Stimulated activated naive CD8-positive, alpha-beta T cell treated with anti-CD3 and anti-CD28 coated beads, Interleukin-15, amount 100 ng/mL, for 72 hours (primary cell): ENCODE data around the gene C15orf40.
"Not testable (repeated sequence)": the region's sequence is repeated elsewhere in the genome, so short reads cannot be mapped to it uniquely, and the experiment has no call there.

ENCODE experiments used
- ATAC-seq: fragments of 150-1000 bp; cut with Tn5 transposase; 2 replicates; pipeline ENCODE4 v1.10.0; 2021; ENCODE audit warnings: mild to moderate bottlenecking, moderate library complexity
- DNase-seq, 2 donors: peaks; one replicate each; pipeline ENCODE4 v3.0.0; 2021 to 2022
- H3K27ac Mint-ChIP-seq, 2 donors: one replicate each; pipeline ENCODE4 v1.8.0; 2022; ENCODE audit warnings: mild to moderate bottlenecking in 2 of 2, mixed read lengths in 2 of 2, moderate library complexity in 2 of 2
- H3K27me3 Mint-ChIP-seq: one replicate; pipeline ENCODE4 v1.8.0; 2022; ENCODE audit warnings: mixed read lengths
- H3K4me1 Mint-ChIP-seq: one replicate; pipeline ENCODE4 v1.8.0; 2022; ENCODE audit warnings: mild to moderate bottlenecking, mixed read lengths
- H3K4me3 Mint-ChIP-seq, 2 donors: one replicate each; pipeline ENCODE4 v1.8.0; 2022; ENCODE audit warnings: mild to moderate bottlenecking in 2 of 2, mixed read lengths in 2 of 2, moderate library complexity in 1 of 2
- H3K9me3 Mint-ChIP-seq, 2 donors: one replicate each; pipeline ENCODE4 v1.8.0; 2022; ENCODE audit warnings: mixed read lengths in 2 of 2

Gene C15orf40

GRCh38 chr15:82950295-82950694 is 61.1 kb downstream of the C15orf40 start:
- Mint-ChIP-seq H3K9me3 (no peaks in the 10 kb centered on the region), H3K4me3 (no peak overlapping the region), H3K27me3 (peaks cover 20% of the 10 kb centered on the region), H3K4me1 (no peaks in the 10 kb centered on the region), H3K27ac (no peak overlapping the region)
- ATAC-seq = no peak
- no peak for DNase-seq

DNA sequence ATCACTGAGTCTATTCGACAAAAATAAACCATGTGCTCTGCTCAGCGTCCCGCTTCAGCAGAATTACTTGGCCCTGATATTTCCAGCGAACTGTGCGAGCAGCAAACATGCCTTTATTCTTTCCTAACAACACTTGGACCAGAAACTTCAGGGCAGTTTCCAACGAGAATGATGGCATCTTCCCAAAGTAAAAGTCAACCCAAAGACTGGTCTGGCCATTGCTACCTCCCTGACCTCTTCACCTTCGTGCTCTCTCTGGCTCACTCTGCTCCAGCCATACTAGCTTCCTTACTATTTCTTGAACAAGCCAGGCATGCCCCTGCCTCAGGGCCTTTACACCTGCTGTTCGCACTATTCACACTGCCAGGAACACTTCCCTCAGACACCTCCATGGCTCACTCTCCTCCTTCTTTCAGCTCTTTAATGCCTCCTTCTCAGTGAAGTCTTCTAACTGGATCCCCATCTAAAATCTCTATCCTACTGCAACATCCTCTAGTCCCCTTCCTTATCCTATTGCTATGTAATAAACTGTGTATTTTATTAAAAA is 65.2 kb downstream of the C15orf40 start:
- H3K9me3 Mint-ChIP-seq = no peaks in the 10 kb centered on the region
- H3K27ac Mint-ChIP-seq = no peak overlapping the region
- peaks cover 12% of the 10 kb centered on the region for H3K27me3 Mint-ChIP-seq
- H3K4me1 Mint-ChIP-seq = no peaks in the 10 kb centered on the region
- DNase-seq (no peak), ATAC-seq (no peak)
- no peak overlapping the region for H3K4me3 Mint-ChIP-seq

DNA sequence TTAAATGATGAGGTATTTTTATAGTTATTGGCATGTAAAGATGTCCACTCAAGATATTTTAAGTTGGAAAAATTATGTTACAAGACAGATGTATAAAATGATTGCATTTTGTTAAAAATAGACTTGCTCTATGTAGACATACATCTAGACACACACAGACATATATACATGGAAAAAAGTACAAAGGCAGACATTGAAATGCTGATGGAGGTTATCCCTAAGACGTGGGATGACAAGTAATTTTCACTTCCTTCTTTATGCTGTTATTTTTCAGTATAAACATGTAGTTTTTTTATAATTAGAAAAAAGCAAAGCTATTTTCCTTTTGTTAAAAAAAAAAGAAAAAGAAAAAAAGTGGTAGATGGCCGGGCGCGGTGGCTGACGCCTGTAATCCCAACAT is 66.1 kb downstream of the C15orf40 start:
- Mint-ChIP-seq H3K27ac (no peak overlapping the region), H3K4me3 (no peak overlapping the region), H3K9me3 (no peaks in the 10 kb centered on the region), H3K4me1 (no peaks in the 10 kb centered on the region), H3K27me3 (peaks cover 12% of the 10 kb centered on the region)
- DNase-seq (no peak), ATAC-seq (no peak)

- no peak for DNase-seq
These were observed 66.6 kb downstream of the C15orf40 start for GRCh38 chr15:82944821-82945220.

DNA sequence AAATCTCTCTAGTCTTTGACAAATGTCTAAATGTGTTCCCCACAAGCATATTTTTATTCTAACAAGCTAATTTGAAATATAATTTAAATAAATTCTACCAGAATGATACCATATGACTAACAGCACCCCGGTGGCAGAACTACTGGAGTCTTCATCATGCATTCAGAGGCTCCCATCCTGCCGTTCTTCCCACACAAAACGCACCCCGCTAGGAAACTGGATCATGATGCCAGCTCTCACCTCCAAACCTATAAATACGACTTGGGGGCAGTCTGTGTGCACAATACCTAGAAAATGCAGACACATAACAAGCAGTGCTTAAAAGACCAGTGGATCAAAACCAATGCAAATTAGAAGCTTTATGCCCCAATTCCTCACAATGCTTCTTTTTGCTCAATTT is 67.4 kb downstream of the C15orf40 start:
- Mint-ChIP-seq H3K27me3 (peaks cover 12% of the 10 kb centered on the region), H3K4me1 (no peaks in the 10 kb centered on the region), H3K4me3 (no peak overlapping the region)

More at GRCh38 chr15:82944821-82945220, 66.6 kb downstream of the C15orf40 start:
- ATAC-seq = no peak
- Mint-ChIP-seq H3K27me3 (peaks cover 12% of the 10 kb centered on the region), H3K4me3 (no peak overlapping the region), H3K9me3 (no peaks in the 10 kb centered on the region), H3K4me1 (no peaks in the 10 kb centered on the region), H3K27ac (no peak overlapping the region)

GRCh38 chr15:82943176-82943575 is 68.3 kb downstream of the C15orf40 start:
- H3K9me3 Mint-ChIP-seq = no peaks in the 10 kb centered on the region
- DNase-seq = no peak
- ATAC-seq = no peak
- no peak overlapping the region for H3K4me3 Mint-ChIP-seq
- no peaks in the 10 kb centered on the region for H3K4me1 Mint-ChIP-seq
- H3K27me3 Mint-ChIP-seq = peaks cover 19% of the 10 kb centered on the region
- H3K27ac Mint-ChIP-seq = no peak overlapping the region

More for the DNA sequence above, 67.4 kb downstream of the C15orf40 start:
- Mint-ChIP-seq H3K27ac (no peak overlapping the region), H3K9me3 (no peaks in the 10 kb centered on the region)
- DNase-seq (no peak), ATAC-seq (no peak)

DNA sequence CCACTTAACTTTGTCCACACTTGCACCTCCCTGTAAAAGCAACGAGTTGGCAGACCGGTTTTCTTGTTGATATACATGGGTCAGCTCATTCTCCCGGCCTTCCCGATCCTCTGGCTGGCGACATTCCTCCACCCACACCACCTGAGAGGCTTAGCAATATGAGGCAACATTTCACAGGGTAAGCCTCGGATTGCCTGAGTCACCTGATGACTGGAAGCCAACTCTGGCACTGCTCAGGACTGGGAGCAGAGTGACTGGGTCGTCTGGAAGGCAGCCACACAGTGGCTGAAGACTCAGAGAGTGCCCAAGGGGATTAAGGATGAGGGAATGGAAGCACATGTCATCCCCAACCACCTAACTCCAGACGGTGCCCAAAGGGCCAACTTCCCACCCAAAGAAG is 68.7 kb downstream of the C15orf40 start:
- H3K4me1 Mint-ChIP-seq = no peaks in the 10 kb centered on the region
- H3K27ac Mint-ChIP-seq = no peak overlapping the region
- peaks cover 21% of the 10 kb centered on the region for H3K27me3 Mint-ChIP-seq
- DNase-seq (no peak), ATAC-seq (no peak)
- H3K9me3 Mint-ChIP-seq = no peaks in the 10 kb centered on the region
- no peak overlapping the region for H3K4me3 Mint-ChIP-seq

DNA sequence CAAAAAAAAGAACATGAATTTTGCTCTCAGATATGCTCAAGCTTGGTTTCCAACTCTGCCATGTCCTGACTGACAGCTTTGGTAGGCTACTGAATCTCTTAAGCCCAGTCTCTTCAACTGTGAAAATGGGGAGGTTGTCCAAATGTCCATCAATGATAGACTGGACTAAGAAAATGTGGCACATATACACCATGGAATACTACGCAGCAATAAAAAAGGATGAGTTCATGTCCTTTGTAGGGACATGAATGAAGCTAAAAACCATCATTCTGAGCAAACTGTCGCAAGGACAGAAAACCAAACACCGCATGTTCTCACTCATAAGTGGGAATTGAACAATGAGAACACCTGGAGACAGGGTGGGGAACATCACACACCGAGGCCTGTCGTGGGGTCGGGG is 71.8 kb downstream of the C15orf40 start:
- not testable (repeated sequence) for H3K27ac Mint-ChIP-seq, H3K4me1 Mint-ChIP-seq, H3K4me3 Mint-ChIP-seq, DNase-seq, ATAC-seq, H3K9me3 Mint-ChIP-seq
- peaks cover 12% of the 10 kb centered on the region for H3K27me3 Mint-ChIP-seq
